SK-N-SH (cell line): ENCODE measurements around the gene PIR. TPM values are rescaled to one million over a fixed set of nuclear protein-coding genes. Genes with fewer than 3 reads are reported as not detected.

ENCODE experiments used
- CTCF ChIA-PET: fragments of 300-600, 350-600 bp; formaldehyde crosslinking; extraction: SDS; loops from one replicate; lab custom pipeline; 2021; lab: Yijun Ruan, JAX
- POLR2A ChIA-PET: fragments of 350-600 bp; sonication (Branson Sonifier 250); formaldehyde crosslinking; extraction: SDS; loops from one replicate; lab custom pipeline; 2020; ENCODE audit warnings: antibody characterized with exemption, inconsistent platforms; lab: Yijun Ruan, JAX
- DNase-seq: peaks from one replicate; pipeline ENCODE4 v3.0.0; 2012
- H2AFZ ChIP-seq: fragments of 200-600 bp; sonication (generic); 2 replicates; pipeline ENCODE4 v1.8.1; 2016; ENCODE audit warnings: antibody characterized with exemption, mild to moderate bottlenecking, low read depth
- H3F3A ChIP-seq: fragments of 200-600 bp; sonication (generic); replicated peaks from 2 replicates; pipeline ENCODE3; 2016; ENCODE audit warnings: antibody characterized with exemption, mild to moderate bottlenecking; ENCODE audit not compliant: insufficient read depth
- H3K27ac ChIP-seq, 2 experiments: fragments of 200-500 bp in 1 of 2; fragments of 200-600 bp in 1 of 2; sonication (Bioruptor generic) in 1 of 2; sonication (generic), shearing (Covaris generic) in 1 of 2; 2 replicates each; pipeline versions ENCODE4 v1.5.1 to v1.6.1; 2014 to 2016; ENCODE audit warnings: low read depth in 2 of 2, inconsistent platforms in 1 of 2, low read length in 1 of 2, mild to moderate bottlenecking in 1 of 2, mixed read lengths in 1 of 2
- H3K27me3 ChIP-seq: fragments of 200-600 bp; sonication (generic), shearing (Covaris generic); 2 replicates; pipeline ENCODE4 v1.6.1; 2016; ENCODE audit warnings: mixed run types; ENCODE audit not compliant: insufficient read depth
- H3K36me3 ChIP-seq, 2 experiments: fragments of 200-500 bp in 1 of 2; fragments of 200-600 bp in 1 of 2; sonication (Bioruptor generic) in 1 of 2; sonication (generic) in 1 of 2; replicated peaks in 1 of 2; 2 replicates each; pipeline versions ENCODE3 to v1.5.1; 2014 to 2016; ENCODE audit warnings: low read length in 1 of 2, mild to moderate bottlenecking in 1 of 2; ENCODE audit not compliant: insufficient read depth in 2 of 2, control insufficient read depth in 1 of 2
- H3K4me1 ChIP-seq, 2 experiments: fragments of 200-500 bp in 1 of 2; fragments of 200-600 bp in 1 of 2; sonication (Bioruptor generic) in 1 of 2; sonication (generic), shearing (Covaris generic) in 1 of 2; 2 replicates each; pipeline versions ENCODE4 v1.5.1 to v1.6.1; 2014 to 2016; ENCODE audit warnings: low read depth in 1 of 2, low read length in 1 of 2, mixed run types in 1 of 2; ENCODE audit not compliant: insufficient read depth in 2 of 2, control insufficient read depth in 1 of 2
- H3K4me2 ChIP-seq: fragments of 200-600 bp; sonication (generic), shearing (Covaris generic); 2 replicates; pipeline ENCODE4 v1.6.1; 2017; ENCODE audit warnings: mixed run types
- H3K4me3 ChIP-seq, 2 experiments: fragments of 200-500 bp in 1 of 2; fragments of 200-600 bp in 1 of 2; sonication (Bioruptor generic) in 1 of 2; sonication (generic), shearing (Covaris generic) in 1 of 2; 2 replicates each; pipeline versions ENCODE4 v1.5.1 to v1.8.1; 2014 to 2016; ENCODE audit warnings: low read depth in 2 of 2, inconsistent platforms in 1 of 2, low read length in 1 of 2, mild to moderate bottlenecking in 1 of 2, mixed read lengths in 1 of 2, moderate library complexity in 1 of 2
- H3K79me2 ChIP-seq: fragments of 200-600 bp; sonication (generic); 2 replicates; pipeline ENCODE4 v1.8.1; 2017; ENCODE audit warnings: mild to moderate bottlenecking; ENCODE audit not compliant: insufficient read depth
- H3K9ac ChIP-seq: fragments of 200-600 bp; sonication (generic); 2 replicates; pipeline ENCODE4 v1.6.1; 2017; ENCODE audit warnings: mixed run types
- H3K9me2 ChIP-seq: fragments of 200-600 bp; sonication (generic); 2 replicates; pipeline ENCODE4 v1.6.1; 2017; ENCODE audit warnings: mixed run types
- H3K9me3 ChIP-seq: fragments of 200-600 bp; sonication (generic); 2 replicates; pipeline ENCODE4 v1.6.1; 2017; ENCODE audit warnings: mixed run types, mild to moderate bottlenecking, moderate library complexity
- H4K20me1 ChIP-seq: fragments of 200-600 bp; sonication (generic); 2 replicates; pipeline ENCODE4 v1.6.1; 2017; ENCODE audit warnings: mild to moderate bottlenecking, mixed run types; ENCODE audit not compliant: insufficient read depth
- CTCF ChIP-seq: fragments of 200-600 bp; sonication (generic); IDR thresholded peaks from 2 replicates; pipeline ENCODE4 v1.6.1; 2017; ENCODE audit warnings: antibody characterized with exemption, mild to moderate bottlenecking, moderate library complexity
- ELF1 ChIP-seq: IDR thresholded peaks from 2 replicates; pipeline ENCODE4 v1.4.0; 2012
- EP300 ChIP-seq, 2 experiments: IDR thresholded peaks; 2 replicates each; pipeline versions ENCODE4 v1.4.0 to v1.6.1; 2012; ENCODE audit warnings: borderline replicate concordance in 1 of 2, low read depth in 1 of 2, low read length in 1 of 2
- FOSL2 ChIP-seq: IDR thresholded peaks from 2 replicates; pipeline ENCODE4 v1.4.0; 2012; ENCODE audit warnings: low read depth, mild to moderate bottlenecking, moderate library complexity, borderline replicate concordance
- FOXJ3 ChIP-seq: sonication (generic); formaldehyde crosslinking; IDR thresholded peaks from 2 replicates; pipeline ENCODE4 v1.5.1; 2020; ENCODE audit warnings: mild to moderate bottlenecking, missing genetic modification reagents
- IRF3 ChIP-seq: fragments of 150-350 bp; IDR thresholded peaks from 2 replicates; pipeline ENCODE4 v1.6.1; 2016; ENCODE audit warnings: mild to moderate bottlenecking, low read depth, low read length
- JUND ChIP-seq: IDR thresholded peaks from 2 replicates; pipeline ENCODE4 v1.4.0; 2012
- MAX ChIP-seq: IDR thresholded peaks from 2 replicates; pipeline ENCODE4 v1.4.0; 2012; ENCODE audit warnings: low read depth
- NFIC ChIP-seq: IDR thresholded peaks from 2 replicates; pipeline ENCODE4 v1.4.0; 2012; ENCODE audit warnings: borderline replicate concordance
- PBX3 ChIP-seq: IDR thresholded peaks from 2 replicates; pipeline ENCODE4; 2012
- POLR2AphosphoS5 ChIP-seq: IDR thresholded peaks from 2 replicates; pipeline ENCODE4 v1.6.1; 2012; ENCODE audit warnings: low read depth, low read length
- RCOR1 ChIP-seq: fragments of 150-350 bp; IDR thresholded peaks from 2 replicates; pipeline ENCODE4 v1.6.1; 2017; ENCODE audit warnings: antibody characterized with exemption, low read length
- RFX5 ChIP-seq: IDR thresholded peaks from 2 replicates; pipeline ENCODE4 v1.6.1; 2012; ENCODE audit warnings: mild to moderate bottlenecking, improper control_type of control experiment, low read length
- SMC3 ChIP-seq: IDR thresholded peaks from 2 replicates; pipeline ENCODE4 v1.6.1; 2012; ENCODE audit warnings: low read depth, low read length, improper control_type of control experiment
- TAF1 ChIP-seq: IDR thresholded peaks from 2 replicates; pipeline ENCODE4 v1.6.1; 2012; ENCODE audit warnings: low read depth, mild to moderate bottlenecking, low read length, moderate library complexity, borderline replicate concordance
- TEAD4 ChIP-seq: IDR thresholded peaks from 2 replicates; pipeline ENCODE4 v1.4.0; 2012; ENCODE audit warnings: mild to moderate bottlenecking, borderline replicate concordance; ENCODE audit not compliant: insufficient read depth
- USF1 ChIP-seq: IDR thresholded peaks from 2 replicates; pipeline ENCODE4 v1.4.0; 2012; ENCODE audit warnings: low read depth, borderline replicate concordance
- WGBS: methylation state at CpG from one replicate; pipeline ENCODE4 v1.1.6; 2017; ENCODE audit warnings: low lambda C conversion rate; 5-methylcytosine and 5-hydroxymethylcytosine counted together
- polyA plus RNA-seq, 3 experiments: library from polyadenylated mRNA; depleted of rRNA; stranded (reverse); fragments of >200 nt; gene quantifications; 2 replicates each; pipeline ENCODE4 v1.2.3, GENCODE V29; 2012

The PIR gene
- polyA plus RNA-seq, 1 of the 3 experiments (the other 2 are of a cell fraction): 12.3 TPM

- TF ChIP-seq ELF1 (no peak), POLR2AphosphoS5 (peak; percentile 95), TEAD4 (peak; percentile 63; the same call in 1 of the 2 replicates), RCOR1 (0 out of 2 replicates have a peak, but pooled peaks have one; percentile 26), CTCF (no peak), MAX (no peak), JUND (peak; percentile 64), TAF1 (no peak)
Measured at GRCh38 chrX:15465347-15465746, 27.8 kb downstream of the PIR start (continued).

GRCh38 chrX:15464704-15465103, 28.4 kb downstream of the PIR start:
- H3K9me3 ChIP-seq: no peaks in the 10 kb centered on the region
- H2AFZ ChIP-seq: no peak overlapping the region
- H3F3A ChIP-seq: no peaks in the 10 kb centered on the region
- POLR2A ChIA-PET: interaction anchor here (0.7 kb wide), 2 partner anchors 14 to 46 kb away, joined by 4 to 14 read pairs; no protein-coding TSS in a partner anchor
- peaks cover 0 to 21% of the 10 kb centered on the region in 2 experiments; a peak in 2 of 4 replicates for H3K4me1 ChIP-seq
- DNase-seq: no peak
- TF ChIP-seq FOSL2 (0 out of 2 replicates have a peak, but pooled peaks have one; percentile 13), FOXJ3 (CRISPR knock-in tag) (no peak), EP300 (IDR thresholded peaks at IDR 0.05; ENCODE audit: borderline replicate concordance in 1 of 2, low read depth in 1 of 2, low read length in 1 of 2) (peak in 1 of 2 experiments; percentile 52; a peak in 1 of 4 replicates)
- TF ChIP-seq, all 33 proteins: peak for 2
- no peaks in the 10 kb centered on the region for H3K79me2 ChIP-seq
- no peaks in the 10 kb centered on the region for H4K20me1 ChIP-seq
- H3K9ac ChIP-seq: no peak overlapping the region
- H3K27me3 ChIP-seq: no peaks in the 10 kb centered on the region
- peak overlapping the region; percentile 22 to 99; a peak in 3 of 4 replicates for H3K27ac ChIP-seq
- CTCF ChIA-PET: interaction anchor here (0.9 to 1.1 kb wide), 2 partner anchors 46 to 116 kb away, joined by 3 to 5 read pairs; no protein-coding TSS in a partner anchor
- no peak overlapping the region for H3K4me3 ChIP-seq
- H3K36me3 ChIP-seq: no peaks in the 10 kb centered on the region
- H3K4me2 ChIP-seq: no peak overlapping the region
- no peaks in the 10 kb centered on the region for H3K9me2 ChIP-seq

GRCh38 chrX:15451913-15452312, 41.2 kb downstream of the PIR start:
- DNase-seq: no peak
- H3K9me3 ChIP-seq: no peaks in the 10 kb centered on the region
- H3K4me2 ChIP-seq: no peak overlapping the region
- H2AFZ ChIP-seq: no peak overlapping the region
- H3K36me3 ChIP-seq: peaks cover 0 to 6% of the 10 kb centered on the region in 2 experiments
- H3K27me3 ChIP-seq: no peaks in the 10 kb centered on the region
- H3K4me1 ChIP-seq: peaks cover 0 to 10% of the 10 kb centered on the region in 2 experiments; a peak in 2 of 4 replicates
- H3K79me2 ChIP-seq: no peaks in the 10 kb centered on the region
- H4K20me1 ChIP-seq: no peaks in the 10 kb centered on the region
- 65% methylated on average over 1 of the region's 1 CpG for WGBS
- peak overlapping the region in 1 of 2 experiments; percentile 79; a peak in 2 of 4 replicates for H3K27ac ChIP-seq
- no peak overlapping the region for H3K4me3 ChIP-seq
- H3F3A ChIP-seq: no peaks in the 10 kb centered on the region
- ChIA-PET CTCF (interaction anchor here (1.1 to 4.8 kb wide), 3 partner anchors 30 to 105 kb away, joined by 3 to 17 read pairs (median 3); no protein-coding TSS in a partner anchor), POLR2A (no interaction called here)
- H3K9ac ChIP-seq: no peak overlapping the region
- H3K9me2 ChIP-seq: no peaks in the 10 kb centered on the region
- TF ChIP-seq PBX3 (peak; percentile 38; the same call in 1 of the 2 replicates), IRF3 (no peak), ELF1 (no peak), SMC3 (no peak), USF1 (no peak), RFX5 (no peak), EP300 (IDR thresholded peaks at IDR 0.05; ENCODE audit: borderline replicate concordance in 1 of 2, low read depth in 1 of 2, low read length in 1 of 2) (peak in 1 of 2 experiments; percentile 39; a peak in 1 of 4 replicates), NFIC (peak; percentile 63), CTCF (no peak), MAX (no peak)
